Measurements from ENCODE around the gene ANO8.
"Not testable (repeated sequence)": the region's sequence is repeated elsewhere in the genome, so short reads cannot be mapped to it uniquely, and the experiment has no call there.

Gene ANO8

GRCh38 chr19:17303167-17303939 is 31.3 kb downstream of the ANO8 start, which contains the start of gene ABHD8:
ABHD8 (minus strand) TSS chr19:17303425; CDS start chr19:17301616, 1,809 bp downstream.
- DNase-seq = peak; percentile 95 to 97
- TF ChIP-seq CTCF (IDR thresholded peaks at IDR 0.05) = peak; percentile 79 to 86
- intact Hi-C loops (cut with DNase I; ENCODE audit: low total_unique reads) = loop anchor here (5.0 kb wide), 1 partner anchor 84 kb away; no protein-coding TSS in a partner anchor
- Histone ChIP-seq H3K9me3 (no peaks in the 10 kb centered on the region), H3K36me3 (peaks cover 0 to 30% (median 9%) of the 10 kb centered on the region in 3 donors), H3K4me3 (peak within 1 kb of the TSS; percentile 81 to 89), H3K4me1 (peaks cover 0 to 47% (median 36%) of the 10 kb centered on the region in 4 donors), H3K27me3 (no peaks in the 10 kb centered on the region), H3K27ac (peak within 1 kb of the TSS; percentile 82 to 88)

- intact Hi-C loops (cut with DNase I; ENCODE audit: low total_unique reads) = loop anchor here (5.0 kb wide), 1 partner anchor 85 kb away; no protein-coding TSS in a partner anchor
- Histone ChIP-seq H3K9me3 (no peaks in the 10 kb centered on the region), H3K27me3 (no peaks in the 10 kb centered on the region), H3K36me3 (peaks cover 0 to 34% (median 13%) of the 10 kb centered on the region in 3 donors), H3K4me1 (peaks cover 0 to 47% (median 36%) of the 10 kb centered on the region in 4 donors), H3K27ac (peak overlapping the region; percentile 82 to 88), H3K4me3 (peak overlapping the region; percentile 81 to 89)
- no peak for TF ChIP-seq CTCF (IDR thresholded peaks at IDR 0.05)
- no peak for DNase-seq
Observed at GRCh38 chr19:17302391-17303166, 32.1 kb downstream of the ANO8 start.

- H3K4me3 ChIP-seq = no peak overlapping the region
- H3K4me1 ChIP-seq = peaks cover 0 to 34% (median 26%) of the 10 kb centered on the region in 4 donors
- peaks cover 0 to 39% (median 13%) of the 10 kb centered on the region in 3 donors for H3K36me3 ChIP-seq
- H3K27me3 ChIP-seq = no peaks in the 10 kb centered on the region
- H3K27ac ChIP-seq = no peak overlapping the region
- TF ChIP-seq CTCF (IDR thresholded peaks at IDR 0.05) = no peak
- intact Hi-C loops (cut with DNase I; ENCODE audit: low total_unique reads) = loop anchor here (5.0 kb wide), 1 partner anchor 86 kb away; no protein-coding TSS in a partner anchor
- DNase-seq = no peak
- no peaks in the 10 kb centered on the region for H3K9me3 ChIP-seq
Observed at GRCh38 chr19:17300992-17301619, 33.5 kb downstream of the ANO8 start.

GRCh38 chr19:17296976-17297375 is 37.7 kb downstream of the ANO8 start:
- H3K4me1 ChIP-seq = peaks cover 0 to 11% (median 5%) of the 10 kb centered on the region in 4 donors
- intact Hi-C loops (cut with DNase I; ENCODE audit: low total_unique reads) = no loop called here
- H3K9me3 ChIP-seq = no peaks in the 10 kb centered on the region
- H3K36me3 ChIP-seq = peaks cover 0 to 47% (median 13%) of the 10 kb centered on the region in 3 donors
- TF ChIP-seq CTCF (IDR thresholded peaks at IDR 0.05) = no peak
- no peaks in the 10 kb centered on the region for H3K27me3 ChIP-seq
- no peak overlapping the region for H3K4me3 ChIP-seq
- H3K27ac ChIP-seq = no peak overlapping the region
- DNase-seq = no peak

GRCh38 chr19:17296273-17296672 is 38.4 kb downstream of the ANO8 start:
- DNase-seq = no peak
- no peak for TF ChIP-seq CTCF (IDR thresholded peaks at IDR 0.05)
- Histone ChIP-seq H3K36me3 (peaks cover 0 to 44% (median 13%) of the 10 kb centered on the region in 3 donors), H3K4me3 (no peak overlapping the region), H3K9me3 (no peaks in the 10 kb centered on the region), H3K4me1 (peaks cover 0 to 12% (median 8%) of the 10 kb centered on the region in 4 donors), H3K27ac (no peak overlapping the region), H3K27me3 (no peaks in the 10 kb centered on the region)
- intact Hi-C loops (cut with DNase I; ENCODE audit: low total_unique reads) = no loop called here

GRCh38 chr19:17295551-17295950 is 39.1 kb downstream of the ANO8 start:
- H3K27ac ChIP-seq; intact Hi-C loops (cut with DNase I; ENCODE audit: low total_unique reads); H3K27me3 ChIP-seq; H3K4me3 ChIP-seq; DNase-seq; H3K9me3 ChIP-seq: not testable (repeated sequence)
- H3K4me1 ChIP-seq = peaks cover 0 to 12% (median 8%) of the 10 kb centered on the region in 4 donors
- H3K36me3 ChIP-seq = peaks cover 0 to 37% (median 7%) of the 10 kb centered on the region in 3 donors

Data from tibial artery (tissue), 4 donors.